PC-9 (cell line): ENCODE results near the gene MAP3K7CL. TPM values are rescaled to one million over a fixed set of nuclear protein-coding genes. Genes with fewer than 3 reads are reported as not detected.

ENCODE experiments used
- BruUV-seq: library from RNA; stranded (reverse); fragments of 400-500 nt; replicated peaks from 2 replicates; lab custom pipeline; 2021; lab: Mats Ljungman, UMichigan
- CTCF ChIA-PET: fragments of 300-600 bp; sonication (Branson Sonifier 250); formaldehyde crosslinking; loops from one replicate; lab custom pipeline; 2022; ENCODE audit warnings: antibody characterized with exemption; lab: Charles Lee
- POLR2A ChIA-PET: fragments of 300-600 bp; sonication (Branson Sonifier 250); formaldehyde crosslinking; loops from one replicate; lab custom pipeline; 2022; ENCODE audit warnings: antibody characterized with exemption; ENCODE audit not compliant: unreplicated experiment; lab: Charles Lee
- DNase-seq, 2 experiments: peaks; one replicate each; pipeline versions ENCODE4 v3.0.0 to v3.0.0-alpha.2; 2015 to 2022; ENCODE audit warnings: mixed read lengths in 1 of 2
- H2AFZ ChIP-seq: fragments of 200-600 bp; sonication (generic); 2 replicates; pipeline ENCODE4 v1.8.1; 2017; ENCODE audit warnings: antibody characterized with exemption
- H3F3A ChIP-seq: fragments of 200-600 bp; sonication (generic); 2 replicates; pipeline ENCODE4 v1.8.1; 2017; ENCODE audit warnings: antibody characterized with exemption, mild to moderate bottlenecking, low read depth; ENCODE audit not compliant: insufficient read depth
- H3K27ac ChIP-seq: fragments of 200-600 bp; sonication (generic); 2 replicates; pipeline ENCODE4 v1.6.1; 2016; ENCODE audit warnings: mixed run types
- H3K27me3 ChIP-seq: fragments of 200-600 bp; sonication (generic); 2 replicates; pipeline ENCODE4 v1.6.1; 2016; ENCODE audit warnings: low read depth, mixed run types; ENCODE audit not compliant: insufficient read depth
- H3K36me3 ChIP-seq: fragments of 200-600 bp; sonication (generic); 2 replicates; pipeline ENCODE4 v1.6.1; 2016; ENCODE audit warnings: low read depth, mixed run types
- H3K4me1 ChIP-seq: fragments of 200-600 bp; sonication (generic); replicated peaks from 2 replicates; pipeline ENCODE4 v1.6.1; 2016; ENCODE audit warnings: mixed run types; ENCODE audit not compliant: insufficient read depth
- H3K4me2 ChIP-seq: fragments of 200-600 bp; sonication (generic); 2 replicates; pipeline ENCODE4 v1.6.1; 2017; ENCODE audit warnings: mixed run types
- H3K4me3 ChIP-seq: fragments of 200-600 bp; sonication (generic); 2 replicates; pipeline ENCODE4 v1.6.1; 2016; ENCODE audit warnings: mixed run types
- H3K79me2 ChIP-seq: fragments of 200-600 bp; sonication (generic); 2 replicates; pipeline ENCODE4 v1.6.1; 2017; ENCODE audit warnings: low read depth, mixed run types
- H3K9me2 ChIP-seq: fragments of 200-600 bp; sonication (generic); 2 replicates; pipeline ENCODE4 v1.8.1; 2017; ENCODE audit warnings: mild to moderate bottlenecking; ENCODE audit not compliant: insufficient read depth
- H3K9me3 ChIP-seq: fragments of 200-600 bp; sonication (generic); 2 replicates; pipeline ENCODE4 v1.8.1; 2016; ENCODE audit warnings: low read depth; ENCODE audit not compliant: insufficient read depth
- H4K20me1 ChIP-seq: fragments of 200-600 bp; sonication (generic); 2 replicates; pipeline ENCODE4 v1.8.1; 2017; ENCODE audit not compliant: insufficient read depth
- EZH2 ChIP-seq: fragments of 200-600 bp; sonication (generic); IDR thresholded peaks from 2 replicates; pipeline ENCODE4 v1.8.0; 2017; ENCODE audit warnings: antibody characterized with exemption, low read depth
- intact Hi-C: fragments of 100-400 bp; cut with micrococcal nuclease; formaldehyde crosslinking; loops from one replicate; pipeline ENCODE4 v1.10.0; 2022; ENCODE audit not compliant: unreplicated experiment
- total RNA-seq: library from RNA; stranded (reverse); gene quantifications from 2 replicates; pipeline ENCODE4 v1.2.3, GENCODE V29; 2021
- TF ChIP-seq, protein P1 (sequence below): fragments of 200-600 bp; sonication (generic); conservative IDR thresholded peaks from 2 replicates; pipeline ENCODE4 v1.6.1; 2017; ENCODE audit warnings: mixed run types, antibody characterized with exemption, mild to moderate bottlenecking, moderate library complexity

MAP3K7CL gene
- total RNA-seq, 1 experiment from 2014 or later: 0.37 TPM

DNA sequence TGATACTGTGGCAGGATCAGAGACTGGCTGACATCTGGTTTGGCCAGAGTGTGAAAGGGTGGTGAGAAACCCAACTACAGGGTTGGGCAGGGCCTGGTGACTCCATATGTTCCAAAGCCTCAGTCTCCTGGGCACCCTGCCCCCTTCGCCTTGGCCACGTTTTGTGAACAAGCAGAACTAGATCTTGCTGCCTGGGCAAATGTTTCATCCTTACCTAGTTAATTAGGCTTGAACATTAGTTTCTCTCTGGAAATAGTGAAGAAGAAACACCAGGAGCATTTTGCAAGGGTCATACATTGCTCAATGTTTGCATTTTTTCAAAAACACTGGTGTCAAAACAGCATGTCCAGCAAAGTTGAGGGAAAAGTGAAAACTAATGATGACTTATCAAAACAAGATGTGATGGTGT, 60.5 kb downstream of the MAP3K7CL start:
- Histone ChIP-seq H3K4me2 (peak overlapping the region; percentile 19), H3K27ac (peak overlapping the region; percentile 95), H4K20me1 (no peaks in the 10 kb centered on the region), H3F3A (peaks cover 63% of the 10 kb centered on the region), H3K9me3 (0 out of 2 replicates have a peak, but pooled peaks cover 4% of the 10 kb centered on the region), H2AFZ (no peak overlapping the region), H3K4me3 (no peak overlapping the region), H3K9me2 (no peaks in the 10 kb centered on the region), H3K79me2 (no peaks in the 10 kb centered on the region), H3K27me3 (no peaks in the 10 kb centered on the region), H3K4me1 (peaks cover 97% of the 10 kb centered on the region), H3K36me3 (no peaks in the 10 kb centered on the region)
- POLR2A ChIA-PET: no interaction called here
- DNase-seq: peak in 1 of 2 experiments; percentile 84
- CTCF ChIA-PET: no interaction called here
- intact Hi-C loops: no loop called here
- no TSS peak for BruUV-seq
- TF ChIP-seq EZH2: no peak
- TF ChIP-seq, protein P1, sequence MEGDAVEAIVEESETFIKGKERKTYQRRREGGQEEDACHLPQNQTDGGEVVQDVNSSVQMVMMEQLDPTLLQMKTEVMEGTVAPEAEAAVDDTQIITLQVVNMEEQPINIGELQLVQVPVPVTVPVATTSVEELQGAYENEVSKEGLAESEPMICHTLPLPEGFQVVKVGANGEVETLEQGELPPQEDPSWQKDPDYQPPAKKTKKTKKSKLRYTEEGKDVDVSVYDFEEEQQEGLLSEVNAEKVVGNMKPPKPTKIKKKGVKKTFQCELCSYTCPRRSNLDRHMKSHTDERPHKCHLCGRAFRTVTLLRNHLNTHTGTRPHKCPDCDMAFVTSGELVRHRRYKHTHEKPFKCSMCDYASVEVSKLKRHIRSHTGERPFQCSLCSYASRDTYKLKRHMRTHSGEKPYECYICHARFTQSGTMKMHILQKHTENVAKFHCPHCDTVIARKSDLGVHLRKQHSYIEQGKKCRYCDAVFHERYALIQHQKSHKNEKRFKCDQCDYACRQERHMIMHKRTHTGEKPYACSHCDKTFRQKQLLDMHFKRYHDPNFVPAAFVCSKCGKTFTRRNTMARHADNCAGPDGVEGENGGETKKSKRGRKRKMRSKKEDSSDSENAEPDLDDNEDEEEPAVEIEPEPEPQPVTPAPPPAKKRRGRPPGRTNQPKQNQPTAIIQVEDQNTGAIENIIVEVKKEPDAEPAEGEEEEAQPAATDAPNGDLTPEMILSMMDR: no peak

DNA sequence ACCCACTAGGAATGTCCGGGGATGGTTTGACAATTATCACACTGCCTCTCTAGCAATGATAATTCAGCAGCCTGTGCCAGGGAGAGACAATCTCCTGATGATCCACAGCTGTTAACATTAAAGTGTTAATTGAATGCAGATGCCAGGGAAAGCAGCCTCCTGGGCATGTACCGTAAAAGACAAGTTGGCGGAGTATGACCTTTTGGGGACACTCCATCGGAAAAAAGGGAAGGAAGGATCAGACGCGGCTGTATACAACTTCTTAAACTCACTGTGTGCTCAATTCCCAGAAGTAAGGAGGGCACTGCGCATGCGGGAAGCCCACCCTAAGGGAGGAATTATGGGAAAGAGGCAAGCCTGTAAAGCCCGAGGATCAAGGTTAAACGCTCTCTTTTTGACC, 62.6 kb downstream of the MAP3K7CL start:
- CTCF ChIA-PET: no interaction called here
- H3K27ac ChIP-seq: peak overlapping the region; percentile 92
- H3K9me3 ChIP-seq: 0 out of 2 replicates have a peak, but pooled peaks cover 4% of the 10 kb centered on the region
- H3F3A ChIP-seq: peaks cover 63% of the 10 kb centered on the region
- H3K4me3 ChIP-seq: no peak overlapping the region
- H3K79me2 ChIP-seq: no peaks in the 10 kb centered on the region
- H3K4me1 ChIP-seq: peaks cover 91% of the 10 kb centered on the region
- TF ChIP-seq, protein P1: no peak
- TF ChIP-seq EZH2: no peak
- no TSS peak for BruUV-seq
- intact Hi-C loops: no loop called here
- H3K4me2 ChIP-seq: no peak overlapping the region
- H3K27me3 ChIP-seq: no peaks in the 10 kb centered on the region
- H3K9me2 ChIP-seq: no peaks in the 10 kb centered on the region
- H4K20me1 ChIP-seq: no peaks in the 10 kb centered on the region
- DNase-seq: no peak
- H3K36me3 ChIP-seq: no peaks in the 10 kb centered on the region
- H2AFZ ChIP-seq: no peak overlapping the region
- POLR2A ChIA-PET: interaction anchor here (0.7 kb wide), 1 partner anchor 94 kb away, joined by 4 read pairs; no protein-coding TSS in a partner anchor

DNA sequence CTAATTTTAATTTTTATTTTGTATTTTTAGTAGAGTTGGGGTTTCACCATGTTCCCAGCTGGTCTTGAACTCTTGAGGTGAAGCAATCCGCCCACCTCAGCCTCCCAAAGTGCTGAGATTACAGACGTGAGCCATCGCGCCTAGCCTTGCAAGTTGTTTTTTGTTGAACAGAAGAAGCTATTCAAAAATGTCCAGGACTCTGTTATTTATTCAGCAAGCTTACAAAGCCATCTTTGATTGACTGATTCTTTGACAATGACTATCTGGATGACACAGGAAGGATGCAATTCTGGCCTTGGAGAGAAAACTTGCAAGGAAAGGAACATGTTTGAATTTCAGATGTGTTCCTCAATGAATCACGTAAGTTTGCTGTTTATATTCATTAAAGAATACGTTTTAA, 63.5 kb downstream of the MAP3K7CL start:
- Histone ChIP-seq H3K79me2 (no peaks in the 10 kb centered on the region), H3K27ac (peak overlapping the region; percentile 92), H3K4me3 (no peak overlapping the region), H3K36me3 (no peaks in the 10 kb centered on the region), H4K20me1 (no peaks in the 10 kb centered on the region), H3F3A (peaks cover 59% of the 10 kb centered on the region), H2AFZ (no peak overlapping the region), H3K9me2 (no peaks in the 10 kb centered on the region), H3K9me3 (peaks cover 7% of the 10 kb centered on the region; the same call in 1 of the 2 replicates), H3K4me1 (peaks cover 85% of the 10 kb centered on the region), H3K27me3 (no peaks in the 10 kb centered on the region), H3K4me2 (peak overlapping the region; percentile 67)
- intact Hi-C loops: no loop called here
- DNase-seq: peak in 1 of 2 experiments; percentile 61
- BruUV-seq: no TSS peak
- POLR2A ChIA-PET: no interaction called here
- TF ChIP-seq EZH2: no peak
- TF ChIP-seq, protein P1: no peak
- CTCF ChIA-PET: no interaction called here
